SK-N-SH (cell line): ENCODE results near the gene C9orf78. TPM values are rescaled to one million over a fixed set of nuclear protein-coding genes. Genes with fewer than 3 reads are reported as not detected.

ENCODE experiments used
- CTCF ChIA-PET: fragments of 300-600, 350-600 bp; formaldehyde crosslinking; extraction: SDS; loops from one replicate; lab custom pipeline; 2021; lab: Yijun Ruan, JAX
- POLR2A ChIA-PET: fragments of 350-600 bp; sonication (Branson Sonifier 250); formaldehyde crosslinking; extraction: SDS; loops from one replicate; lab custom pipeline; 2020; ENCODE audit warnings: antibody characterized with exemption, inconsistent platforms; lab: Yijun Ruan, JAX
- DNase-seq: peaks from one replicate; pipeline ENCODE4 v3.0.0; 2012
- H2AFZ ChIP-seq: fragments of 200-600 bp; sonication (generic); 2 replicates; pipeline ENCODE4 v1.8.1; 2016; ENCODE audit warnings: antibody characterized with exemption, mild to moderate bottlenecking, low read depth
- H3F3A ChIP-seq: fragments of 200-600 bp; sonication (generic); replicated peaks from 2 replicates; pipeline ENCODE3; 2016; ENCODE audit warnings: antibody characterized with exemption, mild to moderate bottlenecking; ENCODE audit not compliant: insufficient read depth
- H3K27ac ChIP-seq, 2 experiments: fragments of 200-500 bp in 1 of 2; fragments of 200-600 bp in 1 of 2; sonication (Bioruptor generic) in 1 of 2; sonication (generic), shearing (Covaris generic) in 1 of 2; 2 replicates each; pipeline versions ENCODE4 v1.5.1 to v1.6.1; 2014 to 2016; ENCODE audit warnings: low read depth in 2 of 2, inconsistent platforms in 1 of 2, low read length in 1 of 2, mild to moderate bottlenecking in 1 of 2, mixed read lengths in 1 of 2
- H3K27me3 ChIP-seq: fragments of 200-600 bp; sonication (generic), shearing (Covaris generic); 2 replicates; pipeline ENCODE4 v1.6.1; 2016; ENCODE audit warnings: mixed run types; ENCODE audit not compliant: insufficient read depth
- H3K36me3 ChIP-seq, 2 experiments: fragments of 200-500 bp in 1 of 2; fragments of 200-600 bp in 1 of 2; sonication (Bioruptor generic) in 1 of 2; sonication (generic) in 1 of 2; replicated peaks in 1 of 2; 2 replicates each; pipeline versions ENCODE3 to v1.5.1; 2014 to 2016; ENCODE audit warnings: low read length in 1 of 2, mild to moderate bottlenecking in 1 of 2; ENCODE audit not compliant: insufficient read depth in 2 of 2, control insufficient read depth in 1 of 2
- H3K4me1 ChIP-seq, 2 experiments: fragments of 200-500 bp in 1 of 2; fragments of 200-600 bp in 1 of 2; sonication (Bioruptor generic) in 1 of 2; sonication (generic), shearing (Covaris generic) in 1 of 2; 2 replicates each; pipeline versions ENCODE4 v1.5.1 to v1.6.1; 2014 to 2016; ENCODE audit warnings: low read depth in 1 of 2, low read length in 1 of 2, mixed run types in 1 of 2; ENCODE audit not compliant: insufficient read depth in 2 of 2, control insufficient read depth in 1 of 2
- H3K4me2 ChIP-seq: fragments of 200-600 bp; sonication (generic), shearing (Covaris generic); 2 replicates; pipeline ENCODE4 v1.6.1; 2017; ENCODE audit warnings: mixed run types
- H3K4me3 ChIP-seq, 2 experiments: fragments of 200-500 bp in 1 of 2; fragments of 200-600 bp in 1 of 2; sonication (Bioruptor generic) in 1 of 2; sonication (generic), shearing (Covaris generic) in 1 of 2; 2 replicates each; pipeline versions ENCODE4 v1.5.1 to v1.8.1; 2014 to 2016; ENCODE audit warnings: low read depth in 2 of 2, inconsistent platforms in 1 of 2, low read length in 1 of 2, mild to moderate bottlenecking in 1 of 2, mixed read lengths in 1 of 2, moderate library complexity in 1 of 2
- H3K79me2 ChIP-seq: fragments of 200-600 bp; sonication (generic); 2 replicates; pipeline ENCODE4 v1.8.1; 2017; ENCODE audit warnings: mild to moderate bottlenecking; ENCODE audit not compliant: insufficient read depth
- H3K9ac ChIP-seq: fragments of 200-600 bp; sonication (generic); 2 replicates; pipeline ENCODE4 v1.6.1; 2017; ENCODE audit warnings: mixed run types
- H3K9me2 ChIP-seq: fragments of 200-600 bp; sonication (generic); 2 replicates; pipeline ENCODE4 v1.6.1; 2017; ENCODE audit warnings: mixed run types
- H3K9me3 ChIP-seq: fragments of 200-600 bp; sonication (generic); 2 replicates; pipeline ENCODE4 v1.6.1; 2017; ENCODE audit warnings: mixed run types, mild to moderate bottlenecking, moderate library complexity
- H4K20me1 ChIP-seq: fragments of 200-600 bp; sonication (generic); 2 replicates; pipeline ENCODE4 v1.6.1; 2017; ENCODE audit warnings: mild to moderate bottlenecking, mixed run types; ENCODE audit not compliant: insufficient read depth
- CTCF ChIP-seq: fragments of 200-600 bp; sonication (generic); IDR thresholded peaks from 2 replicates; pipeline ENCODE4 v1.6.1; 2017; ENCODE audit warnings: antibody characterized with exemption, mild to moderate bottlenecking, moderate library complexity
- EP300 ChIP-seq, 2 experiments: IDR thresholded peaks; 2 replicates each; pipeline versions ENCODE4 v1.4.0 to v1.6.1; 2012; ENCODE audit warnings: borderline replicate concordance in 1 of 2, low read depth in 1 of 2, low read length in 1 of 2
- FOSL2 ChIP-seq: IDR thresholded peaks from 2 replicates; pipeline ENCODE4 v1.4.0; 2012; ENCODE audit warnings: low read depth, mild to moderate bottlenecking, moderate library complexity, borderline replicate concordance
- FOXM1 ChIP-seq: IDR thresholded peaks from 2 replicates; pipeline ENCODE4 v1.4.0; 2012; ENCODE audit warnings: low read depth, mild to moderate bottlenecking
- IRF3 ChIP-seq: fragments of 150-350 bp; IDR thresholded peaks from 2 replicates; pipeline ENCODE4 v1.6.1; 2016; ENCODE audit warnings: mild to moderate bottlenecking, low read depth, low read length
- MAX ChIP-seq: IDR thresholded peaks from 2 replicates; pipeline ENCODE4 v1.4.0; 2012; ENCODE audit warnings: low read depth
- MEF2A ChIP-seq: IDR thresholded peaks from 2 replicates; pipeline ENCODE4 v1.4.0; 2012; ENCODE audit warnings: low read depth, borderline replicate concordance
- MXI1 ChIP-seq: IDR thresholded peaks from 2 replicates; pipeline ENCODE4 v1.6.1; 2012; ENCODE audit warnings: mild to moderate bottlenecking, low read depth, low read length, improper control_type of control experiment
- NFIC ChIP-seq: IDR thresholded peaks from 2 replicates; pipeline ENCODE4 v1.4.0; 2012; ENCODE audit warnings: borderline replicate concordance
- NRF1 ChIP-seq: IDR thresholded peaks from 2 replicates; pipeline ENCODE4 v1.6.1; 2012; ENCODE audit warnings: low read depth, mild to moderate bottlenecking, low read length
- POLR2AphosphoS5 ChIP-seq: IDR thresholded peaks from 2 replicates; pipeline ENCODE4 v1.6.1; 2012; ENCODE audit warnings: low read depth, low read length
- RAD21 ChIP-seq: IDR thresholded peaks from 2 replicates; pipeline ENCODE4 v1.6.1; 2012; ENCODE audit warnings: mild to moderate bottlenecking, low read length
- RCOR1 ChIP-seq: fragments of 150-350 bp; IDR thresholded peaks from 2 replicates; pipeline ENCODE4 v1.6.1; 2017; ENCODE audit warnings: antibody characterized with exemption, low read length
- RFX5 ChIP-seq: IDR thresholded peaks from 2 replicates; pipeline ENCODE4 v1.6.1; 2012; ENCODE audit warnings: mild to moderate bottlenecking, improper control_type of control experiment, low read length
- RXRA ChIP-seq: IDR thresholded peaks from 2 replicates; pipeline ENCODE4 v1.4.0; 2012; ENCODE audit warnings: low read depth, mild to moderate bottlenecking, borderline replicate concordance
- SIN3A ChIP-seq: IDR thresholded peaks from 2 replicates; pipeline ENCODE4 v1.6.1; 2012; ENCODE audit warnings: low read depth, mild to moderate bottlenecking, low read length, moderate library complexity, borderline replicate concordance
- SMC3 ChIP-seq: IDR thresholded peaks from 2 replicates; pipeline ENCODE4 v1.6.1; 2012; ENCODE audit warnings: low read depth, low read length, improper control_type of control experiment
- TCF12 ChIP-seq: IDR thresholded peaks from 2 replicates; pipeline ENCODE4 v1.4.0; 2012
- YY1 ChIP-seq: IDR thresholded peaks from 2 replicates; pipeline ENCODE4 v1.4.0; 2012; ENCODE audit warnings: low read depth, mild to moderate bottlenecking
- ZBTB33 ChIP-seq: IDR thresholded peaks from 2 replicates; pipeline ENCODE4 v1.4.0; 2012; ENCODE audit warnings: low read depth, borderline replicate concordance
- WGBS: methylation state at CpG from one replicate; pipeline ENCODE4 v1.1.6; 2017; ENCODE audit warnings: low lambda C conversion rate; 5-methylcytosine and 5-hydroxymethylcytosine counted together
- polyA plus RNA-seq, 3 experiments: library from polyadenylated mRNA; depleted of rRNA; stranded (reverse); fragments of >200 nt; gene quantifications; 2 replicates each; pipeline ENCODE4 v1.2.3, GENCODE V29; 2012

Gene C9orf78
- polyA plus RNA-seq, 1 of the 3 experiments (the other 2 are of a cell fraction): 59.2 TPM

GRCh38 chr9:129794549-129794948 is 40.5 kb downstream of the C9orf78 start (continued):
- TF ChIP-seq ZBTB33 (no peak), NRF1 (no peak), FOXM1 (no peak), RXRA (no peak), MEF2A (no peak), POLR2AphosphoS5 (no peak), YY1 (no peak), EP300 (IDR thresholded peaks at IDR 0.05; ENCODE audit: borderline replicate concordance in 1 of 2, low read depth in 1 of 2, low read length in 1 of 2) (no peak)
- TF ChIP-seq, all 33 proteins: peak for 0

GRCh38 chr9:129786481-129786880 is 48.6 kb downstream of the C9orf78 start:
- Histone ChIP-seq H3K27me3 (no peaks in the 10 kb centered on the region; the same call in 1 of the 2 replicates), H3K9me2 (no peaks in the 10 kb centered on the region), H3K4me2 (no peak overlapping the region), H4K20me1 (no peaks in the 10 kb centered on the region), H3K9me3 (no peaks in the 10 kb centered on the region), H3K36me3 (no peaks in the 10 kb centered on the region), H3K4me3 (no peak overlapping the region), H3K4me1 (no peaks in the 10 kb centered on the region), H3K27ac (no peak overlapping the region), H3F3A (no peaks in the 10 kb centered on the region), H3K9ac (no peak overlapping the region), H2AFZ (no peak overlapping the region), H3K79me2 (no peaks in the 10 kb centered on the region)
- 70% methylated on average over 10 of the region's 10 CpGs for WGBS
- DNase-seq: no peak
- TF ChIP-seq SIN3A: no peak
- TF ChIP-seq NFIC: no peak
- TF ChIP-seq RCOR1: no peak
- TF ChIP-seq MXI1: no peak
- TF ChIP-seq FOXM1: no peak
- ChIA-PET POLR2A (no interaction called here), CTCF (interaction anchor here (1.0 to 19.6 kb wide), 5 partner anchors 46 to 144 kb away, joined by 4 to 356 read pairs (median 81); partner anchors contain the start of gene ASB6)

- Histone ChIP-seq H3K9me3 (no peaks in the 10 kb centered on the region), H3K27ac (no peak overlapping the region), H3K27me3 (no peaks in the 10 kb centered on the region; the same call in 1 of the 2 replicates), H3K4me1 (no peaks in the 10 kb centered on the region), H3K4me3 (no peak overlapping the region), H3K4me2 (no peak overlapping the region), H3F3A (no peaks in the 10 kb centered on the region), H3K9ac (no peak overlapping the region), H4K20me1 (no peaks in the 10 kb centered on the region), H2AFZ (no peak overlapping the region), H3K9me2 (no peaks in the 10 kb centered on the region), H3K36me3 (no peaks in the 10 kb centered on the region), H3K79me2 (no peaks in the 10 kb centered on the region)
- 71% methylated on average over 1 of the region's 1 CpG for WGBS
- ChIA-PET POLR2A (interaction anchor here (0.6 kb wide), 1 partner anchor 614 kb away, joined by 4 read pairs; no protein-coding TSS in a partner anchor), CTCF (interaction anchor here (0.8 to 19.6 kb wide), 7 partner anchors 46 to 646 kb away, joined by 3 to 356 read pairs (median 4); partner anchors contain the start of gene ASB6)
- DNase-seq: no peak
- TF ChIP-seq MAX (no peak), NFIC (no peak), RAD21 (no peak), IRF3 (no peak), SIN3A (no peak), FOSL2 (no peak), TCF12 (no peak), CTCF (no peak), SMC3 (no peak), NRF1 (no peak), RFX5 (no peak), RXRA (no peak)
Observed at GRCh38 chr9:129785866-129786265, 49.2 kb downstream of the C9orf78 start.
